ENCODE data around the gene PIANP.

DNA sequence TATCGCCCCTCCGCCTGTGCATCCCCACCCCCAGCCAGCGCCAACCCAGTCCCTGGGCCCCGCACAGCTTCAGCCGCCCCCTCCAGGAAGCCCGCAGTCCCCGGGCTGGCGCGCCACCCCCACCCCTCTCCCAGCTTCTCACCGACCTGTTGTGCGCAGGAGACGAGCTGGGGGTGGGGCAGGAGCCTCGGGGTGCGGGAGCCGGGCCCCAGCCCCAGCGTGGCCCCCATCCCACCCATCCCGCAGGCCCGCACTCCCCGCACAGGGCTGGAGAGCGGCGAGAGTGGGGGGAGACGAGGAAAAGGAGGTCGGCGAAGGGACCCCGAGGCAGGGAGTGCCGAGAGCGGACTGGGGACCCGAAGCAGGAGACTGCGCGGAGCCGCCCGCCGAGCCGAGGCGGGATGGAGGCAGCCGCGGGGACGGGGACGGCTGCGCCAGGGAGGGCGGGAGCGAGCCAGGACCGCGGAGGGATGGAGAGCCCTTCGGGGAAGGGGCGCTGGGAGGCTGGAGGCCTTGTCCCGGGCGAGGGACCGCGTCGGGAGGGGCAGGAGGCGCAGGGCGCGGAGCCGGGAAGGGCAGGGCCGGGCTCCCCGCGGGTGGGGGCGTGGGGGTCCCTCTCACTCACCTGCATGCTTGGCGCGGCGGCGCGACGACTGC is 498 bp downstream of the PIANP start:
- TF ChIP-seq EZH2phosphoT487 (IDR thresholded peaks at IDR 0.05; ENCODE audit: low read length), result no peak
- TF ChIP-seq, protein P1, sequence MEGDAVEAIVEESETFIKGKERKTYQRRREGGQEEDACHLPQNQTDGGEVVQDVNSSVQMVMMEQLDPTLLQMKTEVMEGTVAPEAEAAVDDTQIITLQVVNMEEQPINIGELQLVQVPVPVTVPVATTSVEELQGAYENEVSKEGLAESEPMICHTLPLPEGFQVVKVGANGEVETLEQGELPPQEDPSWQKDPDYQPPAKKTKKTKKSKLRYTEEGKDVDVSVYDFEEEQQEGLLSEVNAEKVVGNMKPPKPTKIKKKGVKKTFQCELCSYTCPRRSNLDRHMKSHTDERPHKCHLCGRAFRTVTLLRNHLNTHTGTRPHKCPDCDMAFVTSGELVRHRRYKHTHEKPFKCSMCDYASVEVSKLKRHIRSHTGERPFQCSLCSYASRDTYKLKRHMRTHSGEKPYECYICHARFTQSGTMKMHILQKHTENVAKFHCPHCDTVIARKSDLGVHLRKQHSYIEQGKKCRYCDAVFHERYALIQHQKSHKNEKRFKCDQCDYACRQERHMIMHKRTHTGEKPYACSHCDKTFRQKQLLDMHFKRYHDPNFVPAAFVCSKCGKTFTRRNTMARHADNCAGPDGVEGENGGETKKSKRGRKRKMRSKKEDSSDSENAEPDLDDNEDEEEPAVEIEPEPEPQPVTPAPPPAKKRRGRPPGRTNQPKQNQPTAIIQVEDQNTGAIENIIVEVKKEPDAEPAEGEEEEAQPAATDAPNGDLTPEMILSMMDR (IDR thresholded peaks at IDR 0.05; ENCODE audit: low read length), result no peak
